HCT116 (cell line): ENCODE measurements around the gene FURIN.

Experiments
- EGR1 ChIP-seq: IDR thresholded peaks from 2 replicates; pipeline ENCODE4 v1.6.1; 2012; ENCODE audit warnings: low read depth
- ELF1 ChIP-seq: IDR thresholded peaks from 2 replicates; pipeline ENCODE4 v1.6.1; 2012; ENCODE audit warnings: low read depth, borderline replicate concordance
- EZH2 ChIP-seq: fragments of 200-600 bp; sonication (generic); IDR thresholded peaks from 2 replicates; pipeline ENCODE4 v1.6.1; 2017; ENCODE audit warnings: antibody characterized with exemption, mixed run types
- EZH2phosphoT487 ChIP-seq: fragments of 200-600 bp; IDR thresholded peaks from 2 replicates; pipeline ENCODE4 v1.6.1; 2018; ENCODE audit warnings: antibody characterized with exemption, borderline replicate concordance
- POLR2A ChIP-seq: IDR thresholded peaks from 2 replicates; pipeline ENCODE4 v1.7.0; 2011; ENCODE audit warnings: borderline replicate concordance; ENCODE audit not compliant: insufficient read depth, insufficient read length; ENCODE audit errors: extremely low read depth
- RAD21 ChIP-seq: IDR thresholded peaks from 2 replicates; pipeline ENCODE4 v1.6.1; 2012; ENCODE audit warnings: low read depth, mild to moderate bottlenecking
- SP1 ChIP-seq: IDR thresholded peaks from 2 replicates; pipeline ENCODE4 v1.6.1; 2012; ENCODE audit warnings: low read depth
- SRF ChIP-seq: IDR thresholded peaks from 2 replicates; pipeline ENCODE4 v1.6.1; 2012; ENCODE audit warnings: low read depth
- TF ChIP-seq, protein P1 (sequence below), 3 experiments: fragments of 200-600 bp in 1 of 3; sonication (generic) in 1 of 3; IDR thresholded peaks in 2 of 3; conservative IDR thresholded peaks in 1 of 3; 2 replicates each; pipeline ENCODE4 v1.5.1; 2012 to 2017; ENCODE audit warnings: low read depth in 2 of 3, low read length in 2 of 3, antibody characterized with exemption in 1 of 3, borderline replicate concordance in 1 of 3, control low read depth in 1 of 3, mild to moderate bottlenecking in 1 of 3, mixed read lengths in 1 of 3, mixed run types in 1 of 3, moderate library complexity in 1 of 3; ENCODE audit not compliant: insufficient read depth in 1 of 3
- TF ChIP-seq, protein P2 (sequence below): IDR thresholded peaks from 2 replicates; pipeline ENCODE4 v1.6.1; 2012; ENCODE audit warnings: low read depth
- TF ChIP-seq, protein P3 (sequence below): IDR thresholded peaks from 2 replicates; pipeline ENCODE4 v1.6.1; 2012
- TF ChIP-seq, protein P4 (sequence below): IDR thresholded peaks from 2 replicates; pipeline ENCODE4 v1.6.1; 2012

DNA sequence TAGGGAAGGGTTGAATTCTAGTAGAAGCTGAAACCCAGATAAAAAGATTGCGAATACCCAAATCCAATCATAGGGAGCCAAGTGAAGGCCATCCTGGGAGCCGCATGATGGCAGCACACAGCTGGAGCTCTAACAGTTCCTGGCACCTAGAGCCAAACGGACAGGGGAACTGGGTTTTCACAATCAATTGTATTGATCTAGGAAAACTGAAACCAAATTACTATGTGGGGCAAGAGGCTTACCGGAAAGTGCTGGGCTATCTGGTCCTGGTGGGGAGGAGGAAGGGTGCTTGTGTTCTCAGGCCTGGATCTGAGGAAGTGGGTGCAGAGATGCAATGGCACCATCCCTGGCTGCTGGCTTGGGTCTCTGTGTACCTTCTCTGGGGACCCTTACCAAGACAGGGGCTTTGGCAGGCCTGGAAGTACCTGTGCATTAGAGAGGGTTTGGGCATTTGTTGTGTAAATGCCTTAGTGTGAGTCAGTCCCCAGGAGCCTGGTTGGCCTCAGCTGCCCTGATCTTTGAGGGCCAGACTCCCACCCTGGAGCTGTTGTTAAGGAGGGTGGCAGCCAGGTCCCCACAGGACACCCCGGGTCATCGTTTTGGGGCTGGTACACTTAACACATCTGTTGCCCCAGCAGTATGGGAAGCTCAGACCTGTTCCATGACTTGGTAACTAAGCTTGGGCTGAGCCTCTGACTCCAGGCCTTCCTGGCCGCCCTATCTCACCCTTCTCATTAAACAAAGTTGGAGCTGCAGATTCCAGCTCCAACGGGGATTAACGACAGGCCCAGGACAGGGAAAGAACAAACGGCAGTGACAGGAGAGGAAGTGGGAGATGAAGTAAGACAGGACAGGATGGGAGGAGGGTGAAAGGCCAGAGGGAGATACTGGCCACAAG, 8.9 kb upstream of the FURIN start:
- TF ChIP-seq SP1 (no peak), EZH2phosphoT487 (no peak), EZH2 (no peak), RAD21 (no peak), POLR2A (no peak), EGR1 (no peak), SRF (no peak), ELF1 (no peak)
- TF ChIP-seq, protein P1, sequence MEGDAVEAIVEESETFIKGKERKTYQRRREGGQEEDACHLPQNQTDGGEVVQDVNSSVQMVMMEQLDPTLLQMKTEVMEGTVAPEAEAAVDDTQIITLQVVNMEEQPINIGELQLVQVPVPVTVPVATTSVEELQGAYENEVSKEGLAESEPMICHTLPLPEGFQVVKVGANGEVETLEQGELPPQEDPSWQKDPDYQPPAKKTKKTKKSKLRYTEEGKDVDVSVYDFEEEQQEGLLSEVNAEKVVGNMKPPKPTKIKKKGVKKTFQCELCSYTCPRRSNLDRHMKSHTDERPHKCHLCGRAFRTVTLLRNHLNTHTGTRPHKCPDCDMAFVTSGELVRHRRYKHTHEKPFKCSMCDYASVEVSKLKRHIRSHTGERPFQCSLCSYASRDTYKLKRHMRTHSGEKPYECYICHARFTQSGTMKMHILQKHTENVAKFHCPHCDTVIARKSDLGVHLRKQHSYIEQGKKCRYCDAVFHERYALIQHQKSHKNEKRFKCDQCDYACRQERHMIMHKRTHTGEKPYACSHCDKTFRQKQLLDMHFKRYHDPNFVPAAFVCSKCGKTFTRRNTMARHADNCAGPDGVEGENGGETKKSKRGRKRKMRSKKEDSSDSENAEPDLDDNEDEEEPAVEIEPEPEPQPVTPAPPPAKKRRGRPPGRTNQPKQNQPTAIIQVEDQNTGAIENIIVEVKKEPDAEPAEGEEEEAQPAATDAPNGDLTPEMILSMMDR (IDR thresholded peaks at IDR 0.05 in 2 of 3, conservative IDR thresholded peaks at IDR 0.05 in 1 of 3; ENCODE audit: borderline replicate concordance in 1 of 3, insufficient read depth in 1 of 3, low read depth in 2 of 3, low read length in 2 of 3) = no peak
- TF ChIP-seq, protein P2, sequence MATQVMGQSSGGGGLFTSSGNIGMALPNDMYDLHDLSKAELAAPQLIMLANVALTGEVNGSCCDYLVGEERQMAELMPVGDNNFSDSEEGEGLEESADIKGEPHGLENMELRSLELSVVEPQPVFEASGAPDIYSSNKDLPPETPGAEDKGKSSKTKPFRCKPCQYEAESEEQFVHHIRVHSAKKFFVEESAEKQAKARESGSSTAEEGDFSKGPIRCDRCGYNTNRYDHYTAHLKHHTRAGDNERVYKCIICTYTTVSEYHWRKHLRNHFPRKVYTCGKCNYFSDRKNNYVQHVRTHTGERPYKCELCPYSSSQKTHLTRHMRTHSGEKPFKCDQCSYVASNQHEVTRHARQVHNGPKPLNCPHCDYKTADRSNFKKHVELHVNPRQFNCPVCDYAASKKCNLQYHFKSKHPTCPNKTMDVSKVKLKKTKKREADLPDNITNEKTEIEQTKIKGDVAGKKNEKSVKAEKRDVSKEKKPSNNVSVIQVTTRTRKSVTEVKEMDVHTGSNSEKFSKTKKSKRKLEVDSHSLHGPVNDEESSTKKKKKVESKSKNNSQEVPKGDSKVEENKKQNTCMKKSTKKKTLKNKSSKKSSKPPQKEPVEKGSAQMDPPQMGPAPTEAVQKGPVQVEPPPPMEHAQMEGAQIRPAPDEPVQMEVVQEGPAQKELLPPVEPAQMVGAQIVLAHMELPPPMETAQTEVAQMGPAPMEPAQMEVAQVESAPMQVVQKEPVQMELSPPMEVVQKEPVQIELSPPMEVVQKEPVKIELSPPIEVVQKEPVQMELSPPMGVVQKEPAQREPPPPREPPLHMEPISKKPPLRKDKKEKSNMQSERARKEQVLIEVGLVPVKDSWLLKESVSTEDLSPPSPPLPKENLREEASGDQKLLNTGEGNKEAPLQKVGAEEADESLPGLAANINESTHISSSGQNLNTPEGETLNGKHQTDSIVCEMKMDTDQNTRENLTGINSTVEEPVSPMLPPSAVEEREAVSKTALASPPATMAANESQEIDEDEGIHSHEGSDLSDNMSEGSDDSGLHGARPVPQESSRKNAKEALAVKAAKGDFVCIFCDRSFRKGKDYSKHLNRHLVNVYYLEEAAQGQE = no peak
- TF ChIP-seq, protein P3, sequence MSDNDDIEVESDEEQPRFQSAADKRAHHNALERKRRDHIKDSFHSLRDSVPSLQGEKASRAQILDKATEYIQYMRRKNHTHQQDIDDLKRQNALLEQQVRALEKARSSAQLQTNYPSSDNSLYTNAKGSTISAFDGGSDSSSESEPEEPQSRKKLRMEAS = no peak
- TF ChIP-seq, protein P4, sequence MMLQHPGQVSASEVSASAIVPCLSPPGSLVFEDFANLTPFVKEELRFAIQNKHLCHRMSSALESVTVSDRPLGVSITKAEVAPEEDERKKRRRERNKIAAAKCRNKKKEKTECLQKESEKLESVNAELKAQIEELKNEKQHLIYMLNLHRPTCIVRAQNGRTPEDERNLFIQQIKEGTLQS = no peak
